Subcutaneous adipose tissue (tissue), 4 donors: Measurements from ENCODE around the gene RPL41. TPM values are rescaled to one million over a fixed set of nuclear protein-coding genes. Genes with fewer than 3 reads are reported as not detected.

ENCODE experiments used
- CTCF ChIP-seq: fragments of 450-650 bp; IDR thresholded peaks from one replicate; pipeline ENCODE4 v1.5.1; 2016; ENCODE audit warnings: low read depth, mild to moderate bottlenecking, control low read depth, antibody characterized with exemption, moderate library complexity
- total RNA-seq, 4 donors: library from RNA; depleted of rRNA; stranded (reverse); fragments of >200 nt; gene quantifications; one replicate each; pipeline ENCODE4 v1.1.0, GENCODE V29; 2016

The RPL41 gene
- total RNA-seq, 4 donors from 2014 or later = 2,735 to 3,575 (median 3,131) TPM

- TF ChIP-seq CTCF = no peak
These were observed 29.2 kb upstream of the RPL41 start for GRCh38 chr12:56087220-56087619.

GRCh38 chr12:56097738-56098137 is 18.7 kb upstream of the RPL41 start:
- TF ChIP-seq CTCF = no peak

GRCh38 chr12:56098592-56098991 is 17.8 kb upstream of the RPL41 start:
- no peak for TF ChIP-seq CTCF

- TF ChIP-seq CTCF = no peak
These were observed 16.6 kb upstream of the RPL41 start for GRCh38 chr12:56099787-56100186.

- no peak for TF ChIP-seq CTCF
These were observed 15.4 kb upstream of the RPL41 start for GRCh38 chr12:56101045-56101444.

- TF ChIP-seq CTCF = no peak
These were observed 13.8 kb upstream of the RPL41 start for GRCh38 chr12:56102683-56103065.

- no peak for TF ChIP-seq CTCF
These were observed 13.2 kb upstream of the RPL41 start for GRCh38 chr12:56103066-56103711.
